Measurements from ENCODE around the gene ANK3.

ANK3 gene

DNA sequence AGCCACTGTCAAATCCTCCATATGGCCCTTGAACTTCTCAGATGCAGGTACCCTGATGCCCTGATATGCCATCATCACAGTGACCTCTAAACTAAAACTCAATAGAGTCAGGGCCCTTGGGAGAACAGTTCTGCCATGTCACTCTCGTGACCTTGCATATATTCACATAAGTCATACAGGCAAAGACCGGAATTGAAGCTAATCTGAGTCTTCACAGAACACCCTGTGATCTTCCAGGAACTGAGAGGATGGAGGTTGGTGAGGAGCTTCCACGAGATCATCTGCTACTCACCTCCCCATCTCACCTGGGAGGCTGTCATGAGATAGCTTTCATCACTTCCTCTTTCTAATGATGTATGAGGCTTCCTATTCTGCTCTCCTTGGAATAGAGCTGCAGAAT, 254.7 kb downstream of the ANK3 start:
- no peak for DNase-seq

DNA sequence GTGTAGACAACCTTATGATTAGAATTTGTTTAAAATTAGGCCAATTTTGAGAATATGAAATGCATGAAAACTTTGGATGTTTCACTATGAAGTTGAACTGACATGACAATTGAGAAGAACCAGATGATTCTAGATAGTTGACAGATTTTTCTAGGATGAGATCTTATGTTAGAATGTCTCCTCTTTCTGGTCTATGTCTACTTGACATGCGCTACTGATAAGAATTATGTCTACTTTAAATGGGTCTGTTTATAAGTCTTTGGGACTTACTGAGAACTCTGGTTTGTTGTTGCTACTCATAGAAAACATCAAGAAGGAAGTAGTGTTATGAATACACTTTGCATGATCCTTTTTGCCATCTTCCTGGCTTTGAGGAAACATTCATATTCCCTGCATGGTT, 255.1 kb downstream of the ANK3 start:
- DNase-seq: no peak

DNA sequence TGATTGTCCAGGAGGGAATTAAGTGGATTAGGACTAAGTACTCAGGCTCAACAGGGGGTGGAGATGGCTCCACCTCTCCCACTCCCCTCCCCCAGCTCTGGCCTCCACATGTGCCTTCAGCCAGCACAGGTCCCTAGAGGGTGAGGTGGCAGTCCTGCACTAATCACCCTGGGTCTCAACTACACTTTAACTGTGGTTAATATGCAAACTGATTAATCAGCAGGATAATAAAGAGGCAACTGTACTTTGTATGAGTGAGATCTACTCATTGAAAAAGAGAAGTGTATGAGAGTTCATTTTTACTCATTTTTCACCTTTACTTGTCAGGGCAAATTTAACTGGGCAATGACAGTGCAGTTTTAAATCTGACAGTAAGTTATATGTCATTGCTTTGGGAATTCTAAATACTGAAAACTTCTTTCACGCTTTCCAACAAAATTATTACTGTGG, 259.5 kb downstream of the ANK3 start:
- DNase-seq: no peak

DNA sequence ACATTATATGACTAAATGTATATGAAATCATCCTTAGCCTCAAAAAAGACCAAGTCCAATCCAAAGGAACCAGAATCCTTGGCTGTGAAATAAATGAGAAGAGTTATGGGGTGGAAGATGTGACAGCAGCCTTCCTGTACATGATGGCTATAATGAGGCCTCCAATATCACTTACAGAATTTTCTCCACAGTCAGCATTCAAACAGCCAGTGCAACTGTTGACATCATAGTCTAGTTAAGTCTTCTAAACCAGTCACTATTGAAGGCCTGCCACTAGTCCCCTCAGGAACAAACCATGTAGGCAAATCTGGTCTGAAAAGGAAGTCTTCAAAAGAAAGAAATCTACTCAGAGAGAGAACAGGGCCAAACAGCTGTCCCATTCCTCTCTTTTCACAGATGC, 263.8 kb downstream of the ANK3 start:
- no peak for DNase-seq

DNA sequence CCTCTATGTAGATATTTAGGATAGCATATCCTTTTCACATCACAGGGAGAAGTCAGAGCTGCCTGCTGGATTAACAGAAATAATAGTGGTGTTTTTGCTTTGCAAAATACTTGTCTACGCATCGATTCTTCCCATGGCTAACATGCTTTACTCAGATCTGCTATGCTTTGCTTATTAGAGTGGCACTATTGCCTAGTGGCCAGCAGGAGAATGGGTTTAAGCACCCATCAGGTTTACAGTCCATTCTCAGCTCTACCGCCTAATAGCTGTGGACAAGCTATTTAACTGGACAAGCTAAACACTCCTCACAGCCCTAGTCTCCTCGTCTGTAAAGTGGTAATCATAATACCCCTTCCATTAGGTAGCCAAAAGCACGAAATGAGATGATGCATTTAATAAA, 265.1 kb downstream of the ANK3 start:
- DNase-seq: no peak

DNA sequence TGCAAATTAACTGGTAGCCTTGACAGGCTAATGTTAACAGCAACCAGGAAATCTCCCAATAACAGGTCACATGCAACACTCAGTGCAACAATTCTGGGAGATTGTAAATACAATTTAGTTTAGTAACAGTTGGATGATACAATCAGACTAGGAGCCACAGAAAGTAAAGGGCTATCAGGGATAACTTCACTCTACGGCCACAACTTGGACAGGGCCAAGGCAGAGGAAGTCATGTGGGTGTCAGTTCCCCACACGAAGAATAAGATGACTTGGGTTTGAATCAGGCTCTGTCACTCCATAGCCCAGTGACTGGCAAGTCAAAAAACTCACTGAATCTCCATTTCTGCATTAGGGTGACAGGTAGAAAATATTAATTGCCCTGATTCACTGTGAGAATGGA, 266.0 kb downstream of the ANK3 start:
- DNase-seq: no peak

DNA sequence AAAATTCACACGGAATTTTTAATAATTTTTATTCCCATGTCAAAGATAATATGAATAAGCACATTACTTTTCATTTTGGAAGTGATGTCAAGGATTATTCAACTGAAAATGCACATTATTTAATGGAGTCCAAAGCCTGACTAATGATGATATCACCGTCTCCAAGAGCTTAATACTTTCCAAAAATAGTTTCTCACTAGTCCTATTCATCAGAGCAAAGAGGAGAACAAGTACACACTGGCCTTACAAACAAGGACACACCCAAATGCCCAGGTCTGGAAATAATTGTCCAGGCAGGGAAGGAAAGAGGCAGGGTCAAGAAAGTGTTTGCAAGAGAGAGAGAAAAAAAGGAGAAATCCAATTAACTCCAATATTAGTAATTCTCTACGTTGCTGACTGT, 266.5 kb downstream of the ANK3 start:
- no peak for DNase-seq

DNA sequence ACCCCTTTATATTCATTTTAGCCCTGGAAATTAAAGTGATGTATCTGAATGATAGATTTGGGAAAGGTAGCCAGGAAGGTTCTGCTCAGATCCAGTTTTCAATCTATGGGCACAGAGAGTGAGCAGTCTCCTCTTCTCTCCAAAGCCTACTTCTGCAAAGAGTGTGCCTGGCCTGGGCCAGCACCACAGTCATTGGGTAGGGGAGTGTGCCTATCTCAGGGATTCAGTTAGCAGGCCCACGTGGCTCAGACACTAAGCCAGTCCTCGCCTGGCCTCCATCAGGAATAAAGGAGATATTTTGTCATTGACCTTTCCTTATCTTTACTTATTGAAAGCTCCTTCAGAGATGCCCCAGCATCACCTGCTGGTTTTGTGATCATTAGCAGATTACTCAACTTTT, 267.5 kb downstream of the ANK3 start:
- no peak for DNase-seq

DNA sequence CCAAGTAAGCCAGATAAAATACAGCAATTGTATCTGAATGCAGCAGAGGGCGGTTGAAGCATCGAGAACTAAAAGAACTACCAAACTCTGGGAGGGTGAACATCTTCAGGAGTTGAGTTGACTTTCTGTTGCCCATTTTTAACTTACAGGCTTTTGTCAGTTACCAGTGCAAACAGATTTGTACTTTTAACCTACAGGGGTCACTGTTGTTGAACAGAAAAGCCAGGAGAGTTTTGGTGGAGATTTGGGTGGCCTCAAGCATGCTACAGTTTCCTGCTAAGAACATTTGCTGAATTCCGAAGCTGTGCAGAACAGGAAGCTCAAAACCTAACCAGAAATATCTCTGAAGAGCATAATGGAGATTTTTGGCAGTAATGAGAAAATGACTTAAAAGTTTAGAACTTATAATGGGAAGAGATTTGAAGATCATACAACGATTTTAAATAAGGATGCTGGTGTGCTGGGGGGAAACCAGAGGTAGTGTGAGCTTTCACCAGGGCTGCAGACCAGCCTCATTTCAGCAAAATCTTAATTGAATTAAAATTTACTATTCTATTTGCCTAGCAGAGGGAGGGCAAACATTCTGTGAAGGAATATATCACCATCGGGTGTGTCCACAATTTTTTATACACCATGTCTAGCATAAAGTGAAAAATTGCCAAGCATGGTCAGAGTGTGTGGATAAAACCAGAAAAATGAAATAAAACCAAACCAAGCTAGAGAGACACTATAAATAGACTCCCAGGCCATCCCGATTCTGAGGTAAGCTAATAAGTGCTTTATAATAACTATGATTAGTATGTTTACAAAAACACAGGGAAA, 274.7 kb downstream of the ANK3 start:
- no peak for DNase-seq

DNA sequence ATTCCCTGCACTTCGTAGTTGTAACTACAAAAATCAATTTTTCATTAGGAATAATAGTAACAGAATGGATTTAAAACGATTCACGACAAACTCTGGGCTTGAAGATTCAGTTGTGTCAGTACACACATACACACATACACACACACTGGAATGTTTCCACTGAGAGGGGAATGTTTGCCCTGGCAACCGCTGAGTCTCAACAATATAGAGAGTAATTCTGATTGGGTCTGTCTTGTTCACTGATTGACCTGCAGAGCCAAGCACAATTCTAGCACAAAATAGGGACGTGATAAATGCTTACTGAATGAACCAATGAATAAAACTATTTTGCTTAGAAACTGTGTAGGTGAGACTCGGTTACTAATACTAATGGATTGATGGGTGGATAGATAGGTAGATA, 278.9 kb downstream of the ANK3 start:
- DNase-seq: no peak

DNA sequence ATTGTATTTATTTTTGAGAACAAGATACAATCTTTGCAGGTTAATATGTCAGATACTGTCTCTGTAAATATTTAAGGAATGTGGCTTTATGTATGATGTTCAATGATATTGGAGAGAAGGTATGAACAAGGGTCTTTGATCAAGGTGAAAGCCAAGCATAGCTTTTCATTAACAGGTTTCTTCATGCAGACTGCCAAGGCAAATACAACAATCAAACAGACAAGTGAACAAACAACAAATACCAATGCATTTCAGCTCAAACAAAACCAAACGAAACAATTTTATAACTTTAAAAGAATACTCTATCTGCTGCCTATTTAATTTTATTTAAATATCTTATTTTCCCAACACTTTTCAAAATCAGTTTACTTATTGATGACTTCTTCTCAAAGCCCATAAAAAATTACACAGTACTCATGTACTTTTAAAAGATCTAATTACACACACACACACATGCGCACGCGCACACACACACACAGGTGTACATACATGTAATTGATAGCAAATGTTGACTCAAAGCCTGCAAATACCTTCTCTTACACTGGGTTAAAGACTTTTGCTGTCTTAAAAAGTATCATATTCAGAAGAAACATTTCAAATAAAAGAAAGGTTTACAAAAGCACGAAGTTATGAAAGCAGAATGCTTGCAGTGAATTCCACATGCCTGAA, 282.2 kb downstream of the ANK3 start:
- no peak for DNase-seq

DNA sequence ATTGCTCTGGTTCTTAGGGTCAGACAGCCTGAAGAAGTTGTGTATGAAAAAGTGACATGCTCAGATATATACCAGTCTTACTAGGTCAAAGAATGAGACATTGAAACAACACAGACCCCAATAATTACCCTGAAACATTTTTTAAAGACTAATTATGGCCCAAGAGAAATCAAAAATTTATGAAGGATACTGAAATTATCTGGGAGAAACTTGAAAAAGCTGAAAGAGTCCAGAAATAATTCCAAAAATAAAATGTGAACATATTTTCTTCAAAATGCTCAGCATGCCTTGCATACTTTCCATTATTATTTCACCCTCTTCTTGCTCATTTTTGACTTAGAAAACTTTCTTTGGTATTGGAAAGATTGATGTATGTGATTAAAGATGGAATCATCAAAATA, 284.4 kb downstream of the ANK3 start:
- no peak for DNase-seq

DNA sequence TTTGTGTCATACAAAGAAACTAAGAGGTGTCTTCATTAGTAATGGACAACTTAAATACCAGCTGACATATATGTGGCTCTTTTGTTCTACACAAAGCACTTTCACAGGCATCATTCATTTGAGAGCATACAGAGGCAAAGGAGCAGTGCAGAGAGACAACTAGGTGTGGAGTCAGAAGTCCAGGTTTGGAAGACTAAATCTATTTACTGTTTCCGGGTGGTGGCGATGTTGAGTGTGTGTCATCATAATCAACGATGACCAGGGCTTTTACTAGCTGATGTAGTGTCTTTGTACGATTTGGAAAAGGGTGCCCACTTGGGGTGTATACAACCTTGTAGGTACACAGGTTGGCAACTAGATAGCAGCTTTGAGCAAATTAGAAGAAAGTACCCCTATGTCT, 287.9 kb downstream of the ANK3 start:
- no peak for DNase-seq

DNA sequence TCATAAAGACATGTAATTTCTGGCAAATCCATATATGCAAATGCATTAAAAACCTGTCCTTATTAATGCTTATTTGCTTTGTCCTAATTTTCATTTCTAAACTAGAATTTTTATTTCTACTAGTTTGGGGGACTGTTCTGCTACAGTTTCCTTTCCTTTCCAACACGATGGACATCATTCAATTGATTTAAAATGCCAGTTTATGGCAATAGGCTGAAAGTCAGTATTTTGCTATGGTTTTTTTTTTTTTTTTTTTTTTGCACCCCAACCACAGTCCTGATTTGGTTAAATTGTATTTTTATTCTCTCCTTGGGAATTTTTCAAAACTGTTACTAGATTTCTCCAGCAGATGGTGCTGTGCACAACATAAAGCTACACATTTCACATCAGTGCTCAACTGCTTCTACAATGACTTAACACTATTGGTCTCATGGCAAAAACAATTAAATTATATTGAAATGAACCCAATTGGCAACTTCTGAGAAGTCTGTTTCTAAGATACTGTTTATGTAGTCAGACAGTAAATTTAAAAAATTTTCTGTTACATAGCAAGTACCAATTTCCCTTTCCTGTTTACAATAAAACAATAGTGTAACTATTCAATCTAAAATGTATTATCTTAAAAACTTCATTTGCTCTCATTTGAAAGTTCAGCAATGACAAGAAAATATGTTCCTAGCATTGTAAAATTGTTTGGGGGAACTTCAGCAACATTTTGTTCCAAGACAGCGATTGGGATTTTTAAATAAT, 289.5 kb downstream of the ANK3 start:
- DNase-seq: peak in 1 of 2 donors; percentile 72

DNA sequence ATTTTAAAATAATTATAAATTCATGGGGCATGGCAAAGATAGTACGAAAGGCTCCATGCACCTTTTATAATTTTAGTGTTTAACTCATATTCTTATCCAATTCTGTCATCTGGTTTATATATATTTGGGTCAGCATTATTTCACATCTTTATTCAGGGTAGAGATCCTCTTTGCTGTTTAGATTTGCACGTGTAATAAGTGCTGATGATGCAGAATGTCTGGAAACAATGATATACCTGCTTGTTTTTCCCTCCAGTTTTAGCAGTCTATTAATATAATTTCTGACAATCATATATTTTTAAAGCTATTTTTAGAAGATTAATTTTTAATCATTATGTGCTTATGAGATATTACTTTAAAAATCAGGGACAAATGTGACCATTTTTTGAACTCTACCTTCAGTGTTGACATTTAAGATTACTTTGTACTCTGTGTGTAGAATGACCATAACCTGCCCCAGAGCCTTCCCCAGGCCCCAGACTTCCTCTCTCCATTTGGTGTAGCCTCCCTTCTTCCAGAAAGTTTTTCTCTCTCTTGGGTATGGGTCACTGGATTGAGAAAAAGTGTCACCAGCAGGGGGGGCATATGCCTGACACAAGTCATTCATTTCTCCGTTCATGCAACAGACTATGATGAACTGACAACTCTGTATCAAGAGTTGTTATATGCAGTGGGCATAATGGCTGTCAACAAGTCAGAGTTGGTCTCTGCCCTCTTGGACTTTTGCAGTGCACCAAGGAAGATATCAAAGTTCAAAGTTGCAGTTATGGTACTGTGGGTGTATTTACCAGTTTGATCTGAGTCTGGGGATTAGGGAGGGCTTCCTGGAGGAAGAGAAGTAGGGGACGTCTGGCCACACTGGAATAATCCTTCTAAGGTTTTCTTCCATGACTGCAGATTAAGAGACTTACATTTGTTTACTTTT, 290.7 kb downstream of the ANK3 start:
- no peak for DNase-seq

DNA sequence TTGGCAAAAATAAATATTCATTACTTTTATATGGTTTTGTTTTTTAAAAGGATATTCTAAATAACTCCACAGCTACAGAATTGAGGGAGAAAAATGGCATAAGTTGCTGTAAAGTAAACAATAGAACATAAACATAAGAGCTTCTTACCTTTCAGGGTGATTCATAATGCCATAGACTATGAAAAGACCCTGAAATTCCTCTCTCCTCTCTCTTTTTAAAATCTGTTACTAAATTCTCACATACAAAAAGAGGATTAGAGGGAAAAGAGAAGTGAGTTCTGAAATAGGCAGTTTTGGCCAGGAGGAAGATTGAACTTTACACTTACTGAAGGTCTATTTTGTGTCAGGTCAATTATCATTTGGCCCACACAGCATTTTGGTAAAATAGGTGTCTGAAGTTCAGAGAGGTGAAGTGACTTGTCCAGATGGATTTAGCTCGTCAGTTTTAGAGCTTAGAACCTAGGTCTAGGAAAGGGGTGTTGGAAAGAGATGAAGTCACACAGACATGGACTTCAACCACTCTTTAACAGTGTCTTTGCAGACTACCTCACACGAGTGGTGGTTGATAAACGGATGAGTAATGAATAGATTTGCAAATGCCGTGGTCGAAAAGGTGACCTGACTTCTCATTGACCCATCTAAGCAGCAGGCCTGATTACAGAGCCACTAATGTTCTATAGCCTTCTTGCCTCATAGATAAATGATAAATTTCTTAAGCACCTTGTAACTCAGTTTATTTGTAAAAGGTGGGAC, 292.7 kb downstream of the ANK3 start:
- DNase-seq: no peak

DNA sequence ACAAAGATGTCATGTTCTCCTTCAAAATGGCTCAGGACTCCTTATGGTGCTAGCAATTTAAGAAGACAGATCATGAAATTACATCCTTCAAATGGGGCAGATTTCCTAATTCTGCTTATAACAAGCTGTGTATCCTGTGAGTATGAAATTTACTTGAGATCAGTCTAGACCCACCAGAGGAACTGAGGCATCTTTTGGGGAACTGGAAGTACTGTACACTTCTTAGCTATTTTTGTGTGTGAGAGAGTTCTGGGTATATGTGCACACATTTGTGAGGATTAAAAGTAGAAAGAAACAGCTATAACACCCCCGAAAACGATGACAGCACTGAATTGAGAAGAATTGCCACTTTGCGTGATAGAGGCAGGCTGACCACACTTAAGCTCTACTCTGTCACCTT, 296.4 kb downstream of the ANK3 start:
- DNase-seq: no peak

DNA sequence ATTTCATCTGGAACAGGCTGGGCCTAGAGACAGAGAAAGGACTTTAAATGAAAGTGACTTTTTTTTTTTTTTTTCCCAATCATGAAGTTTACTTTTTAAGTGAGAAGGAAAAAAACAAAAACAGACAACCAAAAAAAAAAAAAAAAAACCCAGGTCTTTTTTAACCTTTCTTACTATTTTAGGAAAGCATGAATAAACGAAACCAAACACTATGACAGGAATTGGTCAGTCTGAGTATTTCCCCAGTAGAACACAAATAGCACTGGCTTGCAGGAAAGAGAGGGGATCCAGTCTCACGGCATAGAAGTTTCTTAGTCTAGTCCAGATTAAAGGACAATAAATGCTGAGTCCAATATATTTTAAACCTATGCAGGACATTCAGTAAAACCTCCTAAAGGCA, 302.8 kb downstream of the ANK3 start:
- no peak for DNase-seq

DNA sequence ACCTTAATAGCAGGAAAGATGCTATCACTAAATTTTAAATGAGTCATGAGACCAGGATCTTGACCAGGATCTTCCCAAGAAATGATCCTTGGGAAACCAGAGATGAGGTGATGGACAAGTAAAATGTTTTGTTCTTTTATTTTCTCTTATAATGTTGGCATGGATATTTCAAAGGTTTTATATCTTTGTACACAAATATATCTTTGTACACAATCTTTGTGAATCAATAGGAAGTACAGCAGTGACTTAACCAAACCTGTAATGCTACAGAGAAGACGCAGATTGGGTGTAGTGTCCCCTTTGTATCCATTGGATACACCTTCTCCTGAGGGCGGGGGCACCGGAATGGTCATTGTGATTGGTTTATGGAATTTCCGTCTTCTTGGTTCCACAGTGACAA, 303.3 kb downstream of the ANK3 start:
- DNase-seq: no peak

DNA sequence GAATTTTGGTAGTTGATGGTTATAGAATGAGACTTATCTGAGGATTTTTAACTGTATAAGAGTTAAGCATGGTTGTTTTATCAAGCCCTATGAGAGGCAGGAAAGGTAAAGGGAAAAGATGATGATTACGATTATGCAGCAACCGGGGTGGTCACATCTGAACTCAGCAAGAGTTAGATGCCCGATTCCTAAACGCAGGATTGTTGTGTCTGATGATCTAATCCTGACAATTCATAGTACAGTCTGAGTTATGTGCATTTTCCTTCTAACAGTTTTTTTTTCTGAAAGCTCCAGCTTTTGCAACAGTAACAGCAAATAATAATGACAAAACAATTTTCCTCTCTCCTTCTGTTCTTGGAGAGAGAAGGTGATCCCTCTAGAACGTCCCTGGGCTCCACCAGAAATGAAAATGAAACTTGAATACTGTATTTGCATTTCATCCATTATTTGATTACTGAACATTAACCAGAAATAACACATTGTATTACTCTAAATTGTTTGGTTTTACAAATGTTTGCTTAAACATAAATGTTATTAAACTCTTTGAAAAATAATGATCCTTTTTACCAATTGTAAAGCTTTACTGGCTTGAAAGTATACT, 306.8 kb downstream of the ANK3 start:
- no peak for DNase-seq

DNA sequence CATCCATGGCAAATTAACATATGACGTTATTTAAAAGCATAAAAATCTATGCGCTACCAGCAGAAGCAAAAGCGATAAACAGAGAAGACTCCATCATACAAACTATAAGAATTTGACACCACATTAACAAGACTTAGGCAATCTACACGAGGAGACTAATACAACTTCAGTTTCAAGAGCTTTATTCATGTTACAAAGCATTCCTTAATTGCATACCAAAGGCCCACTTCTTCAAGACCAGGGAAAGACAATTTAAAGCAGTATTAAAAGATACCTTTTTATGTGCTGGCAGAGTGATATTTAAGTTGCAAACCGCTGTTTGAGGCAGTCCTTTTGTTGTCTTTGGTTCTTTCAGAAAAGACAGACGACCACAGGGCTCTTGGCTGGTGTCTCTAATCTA, 307.3 kb downstream of the ANK3 start:
- DNase-seq: no peak

Data from hippocampal formation (tissue), 2 donors.